Stimulated activated CD8-positive, alpha-beta memory T cell treated with anti-CD3 and anti-CD28 coated beads, Interleukin-4, amount 100 ng/mL, for 1 hour (primary cell): ENCODE data around the gene MED13.
"Not testable (repeated sequence)": the region's sequence is repeated elsewhere in the genome, so short reads cannot be mapped to it uniquely, and the experiment has no call there.

ENCODE experiments used
- DNase-seq, 2 donors: peaks; one replicate each; pipeline ENCODE4 v3.0.0-alpha.2; 2020; ENCODE audit warnings: low read depth in 2 of 2, low spot score in 1 of 2

The MED13 gene

DNA sequence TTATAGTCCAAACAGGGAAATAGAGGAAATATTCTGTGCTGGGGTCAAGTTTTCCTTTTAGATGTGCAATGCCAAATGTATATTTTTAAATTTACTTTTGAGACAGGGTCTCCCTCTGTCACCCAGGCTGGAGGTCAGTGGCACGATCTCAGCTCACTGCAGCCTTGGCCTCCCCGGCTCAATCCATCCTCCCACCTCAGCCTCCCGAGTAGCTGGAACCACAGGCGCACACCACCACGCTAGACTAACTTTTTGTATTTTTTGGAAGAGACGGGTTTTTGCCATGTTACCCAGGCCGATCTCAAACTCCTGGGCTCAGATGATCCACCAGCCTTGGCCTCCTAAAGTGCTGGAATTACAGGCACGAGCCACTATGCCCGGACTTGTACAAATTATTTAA lies 25.8 kb upstream of the MED13 start:
- no peak for DNase-seq

DNA sequence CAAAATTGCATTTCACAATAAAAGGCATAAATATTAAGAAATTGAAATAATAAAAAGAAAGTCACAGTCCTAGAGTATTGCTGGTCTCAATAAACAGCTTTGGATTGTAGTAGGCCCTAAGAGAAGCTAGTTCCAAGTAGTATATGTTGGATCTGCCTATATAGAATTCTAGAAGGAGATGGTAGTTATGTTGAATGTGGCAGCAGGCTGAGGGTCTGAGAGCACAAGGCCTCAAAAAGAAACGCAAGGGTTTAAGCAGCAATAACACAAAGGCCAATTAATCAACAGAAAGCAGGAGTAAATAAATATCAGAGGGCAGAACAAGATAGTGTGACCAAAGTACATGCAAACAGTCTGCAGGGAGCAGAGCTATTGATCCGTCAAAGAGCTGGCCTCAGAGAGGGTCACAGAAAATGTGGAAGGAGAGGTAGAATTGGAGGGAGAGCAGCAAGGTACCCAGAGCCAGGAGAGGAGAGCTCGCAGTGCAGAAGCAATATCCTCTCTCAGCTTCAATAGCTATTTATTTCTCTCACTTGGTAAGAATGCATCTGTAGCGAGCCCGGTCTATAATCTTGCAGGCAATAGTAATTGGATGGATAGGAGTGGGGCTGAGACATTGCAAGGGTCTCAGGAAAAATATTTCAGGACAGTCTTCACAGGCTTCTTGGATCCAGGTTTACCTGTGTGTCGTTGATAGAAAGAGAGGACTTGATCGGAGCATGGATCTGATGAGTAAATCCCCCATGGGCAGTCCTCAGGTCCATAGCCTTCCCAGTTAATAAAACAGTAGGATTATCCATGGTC lies 25.1 kb upstream of the MED13 start:
- no peak for DNase-seq

DNA sequence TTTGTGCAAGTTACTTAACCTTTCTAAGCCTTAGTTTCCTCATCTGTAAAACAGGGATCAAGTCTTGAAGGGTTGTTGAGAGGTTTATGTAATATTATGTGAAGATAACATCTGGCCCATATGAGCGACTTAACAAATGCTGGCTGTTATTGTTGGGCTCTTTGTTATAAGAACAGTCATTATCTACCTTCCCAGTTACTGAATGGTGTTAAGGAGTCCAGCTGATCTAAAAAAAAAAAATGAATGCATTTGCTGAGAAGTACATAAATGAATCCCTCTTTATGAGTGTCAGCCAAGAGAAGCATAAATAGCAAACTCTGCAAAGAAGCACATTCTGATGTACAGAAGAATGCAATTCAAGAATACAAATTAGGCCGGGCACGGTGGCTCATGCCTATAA lies 24.3 kb upstream of the MED13 start:
- no peak for DNase-seq

DNA sequence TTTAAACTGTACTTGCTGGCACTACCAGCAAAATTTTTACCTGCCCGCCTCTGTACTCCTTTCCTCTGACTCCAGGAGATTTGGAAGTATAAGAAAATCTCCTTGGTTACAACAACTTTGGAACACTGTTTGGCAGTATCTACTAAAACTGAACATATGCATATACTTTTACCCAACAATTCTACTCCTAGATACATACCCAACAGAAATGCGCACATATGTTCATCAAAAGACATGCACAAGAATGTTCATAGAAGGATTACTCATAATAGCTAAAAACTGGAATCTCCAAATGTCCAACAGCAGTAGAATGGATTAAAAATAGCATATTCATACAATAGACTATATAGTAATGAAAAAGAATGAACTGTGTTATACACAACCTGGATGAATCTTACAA lies 21.7 kb upstream of the MED13 start:
- DNase-seq, result no peak

DNA sequence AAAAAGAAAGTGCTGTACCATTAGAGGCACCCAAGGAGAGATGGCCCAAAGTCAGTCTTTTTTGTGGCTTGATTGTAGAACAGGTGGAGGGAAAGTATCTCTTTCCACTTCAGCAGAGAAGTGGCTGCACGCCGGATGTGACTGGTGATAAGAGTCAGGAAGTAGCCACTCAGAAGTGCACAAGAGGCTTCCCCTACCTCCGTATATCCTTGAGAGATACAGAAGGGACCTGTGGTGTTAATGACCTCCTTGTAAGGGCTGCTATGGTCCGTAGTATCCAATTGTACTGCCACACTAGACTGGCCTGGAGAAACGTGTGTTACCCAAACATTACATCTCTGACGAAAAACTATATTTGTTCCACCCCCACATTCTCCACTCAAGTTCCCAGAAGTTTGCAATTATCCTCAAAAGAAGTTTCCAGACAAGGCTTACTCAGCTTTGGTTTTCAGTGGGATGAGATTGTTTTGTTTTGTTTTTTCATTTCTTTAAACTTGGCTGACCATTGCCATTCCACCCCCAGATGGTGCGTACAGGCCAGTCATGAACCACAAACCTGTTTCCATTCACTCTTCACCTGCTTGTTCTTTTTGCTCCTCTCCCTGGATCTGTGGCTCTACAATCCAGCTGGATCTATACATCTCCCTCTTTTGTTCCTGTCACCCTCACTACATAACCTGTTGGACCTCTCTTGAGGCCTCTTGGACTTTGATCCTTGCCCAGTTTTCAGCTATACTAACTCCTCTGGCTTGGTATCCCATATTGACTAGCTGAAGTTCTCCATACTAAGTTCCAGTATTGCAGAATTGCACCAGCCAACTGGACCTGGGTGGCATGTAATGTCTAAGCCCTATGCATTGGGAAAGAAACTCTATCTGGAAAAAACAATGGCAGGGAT lies 20.7 kb upstream of the MED13 start:
- no peak for DNase-seq

DNA sequence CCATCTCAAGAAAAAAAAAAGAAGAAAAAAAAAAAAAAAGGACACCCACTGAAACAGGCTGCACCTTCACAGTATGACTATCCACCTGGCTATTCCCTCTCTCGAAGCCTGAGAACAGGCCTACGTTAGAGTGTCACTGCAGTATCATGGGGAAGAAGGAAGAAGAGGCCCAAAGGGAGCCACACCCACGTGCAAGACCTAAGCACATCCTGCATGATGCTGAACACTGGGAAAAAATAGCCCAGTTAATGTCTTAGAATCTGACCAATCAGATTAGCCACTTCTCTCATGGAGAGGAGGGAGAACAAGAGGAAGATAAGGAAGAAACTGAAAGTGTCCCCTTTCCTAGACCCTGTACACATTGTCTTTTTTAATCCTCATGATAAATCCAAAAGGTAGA lies 19.5 kb upstream of the MED13 start:
- DNase-seq, result no peak

DNA sequence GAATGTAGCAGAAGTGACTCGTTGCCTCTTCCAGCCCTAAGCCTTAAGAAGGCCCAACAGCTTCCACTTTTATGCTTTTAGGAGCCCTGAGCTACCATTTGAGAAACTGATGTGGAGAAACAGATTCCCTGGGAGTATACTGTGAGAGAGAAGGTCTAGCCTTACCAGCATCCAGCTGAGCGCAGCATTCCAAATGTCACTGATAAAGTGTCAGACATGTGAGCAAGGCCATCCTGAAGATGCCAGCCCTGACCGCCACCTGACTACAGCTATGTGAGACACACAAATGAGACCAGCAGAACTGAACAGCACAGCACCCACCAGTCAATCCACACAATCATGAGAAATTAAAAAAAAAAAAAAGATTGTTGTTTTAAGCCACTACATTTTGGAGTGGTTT lies 18.6 kb upstream of the MED13 start:
- DNase-seq, result no peak

DNA sequence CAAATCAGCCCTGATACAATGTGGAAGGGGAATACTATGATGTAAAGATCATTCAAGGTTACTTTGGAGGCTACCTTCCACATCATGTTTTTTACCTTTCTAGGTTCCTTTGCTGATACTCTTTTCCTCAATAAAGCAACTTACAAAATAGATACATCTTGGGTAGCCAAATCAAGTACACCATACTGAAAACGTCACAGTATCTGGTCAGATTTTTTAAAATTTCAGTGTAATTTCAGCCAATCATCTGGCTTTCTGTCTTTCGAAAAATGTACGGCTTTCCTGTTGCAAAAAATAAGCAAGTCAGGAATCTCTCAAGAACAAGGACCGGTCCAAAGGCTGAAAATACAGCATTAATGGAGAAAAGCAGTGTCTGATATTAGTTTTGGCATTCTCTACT lies 15.6 kb upstream of the MED13 start:
- DNase-seq, result no peak

DNA sequence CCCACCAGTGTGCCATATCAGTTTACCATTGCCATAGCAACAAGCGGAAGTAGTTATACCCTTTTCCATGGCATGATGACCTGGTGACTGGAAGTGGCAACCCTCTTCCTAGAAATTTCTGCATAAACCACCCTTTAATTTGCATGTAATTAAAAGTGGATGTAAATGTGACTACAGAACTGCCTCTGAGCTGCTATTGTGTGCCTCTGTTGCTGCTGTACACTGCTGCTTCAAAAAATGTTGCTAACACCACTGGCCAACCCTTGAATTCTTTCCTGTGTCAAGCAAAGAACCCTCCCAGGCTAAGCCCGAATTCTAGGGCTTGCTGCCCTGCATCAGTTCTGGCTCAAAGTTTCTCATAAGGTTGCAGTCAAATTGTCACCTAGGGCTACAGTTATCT lies 12.9 kb upstream of the MED13 start:
- DNase-seq, result no peak

DNA sequence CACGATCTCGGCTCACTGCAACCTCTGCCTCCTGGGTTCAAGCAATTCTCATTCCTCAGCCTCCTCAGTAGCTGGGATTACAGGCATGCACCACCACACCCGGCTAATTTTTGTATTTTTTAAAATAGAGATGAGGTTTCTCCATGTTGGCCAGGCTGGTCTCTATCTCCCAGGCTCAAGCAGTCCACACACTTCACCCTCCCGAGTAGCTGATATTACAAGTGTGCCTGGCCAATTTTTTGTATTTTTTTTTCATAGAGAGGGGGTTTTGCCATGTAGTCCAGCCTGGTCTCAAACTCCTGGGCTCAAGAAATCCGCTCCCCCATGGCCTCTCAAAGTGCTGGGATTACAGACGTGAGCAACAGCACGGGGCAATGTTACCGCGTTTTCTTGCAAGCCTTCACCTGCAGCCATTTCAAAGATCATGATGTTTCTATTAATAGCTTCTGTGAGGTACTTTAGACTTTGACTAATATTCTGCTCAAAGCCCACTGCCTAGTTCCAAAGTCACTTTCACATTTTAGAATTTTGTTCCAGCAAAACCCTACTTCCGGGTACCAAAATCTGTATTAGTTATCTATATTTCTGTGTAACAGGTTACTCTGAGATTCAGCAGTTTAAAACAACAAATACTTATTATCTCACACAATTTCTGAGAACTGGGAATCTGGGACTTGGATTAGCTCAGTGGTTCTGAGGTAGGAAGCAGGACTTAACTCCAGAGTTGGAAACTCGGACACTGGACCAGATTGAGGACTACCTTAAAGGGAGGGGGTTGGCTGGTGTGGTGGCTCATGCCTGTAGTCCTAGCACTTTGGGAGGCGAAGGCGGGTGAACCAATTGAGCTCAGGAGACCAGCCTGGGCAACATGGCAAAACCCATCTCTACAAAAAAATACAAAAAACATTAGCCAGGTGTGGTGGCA lies 12.0 kb upstream of the MED13 start:
- no peak for DNase-seq

DNA sequence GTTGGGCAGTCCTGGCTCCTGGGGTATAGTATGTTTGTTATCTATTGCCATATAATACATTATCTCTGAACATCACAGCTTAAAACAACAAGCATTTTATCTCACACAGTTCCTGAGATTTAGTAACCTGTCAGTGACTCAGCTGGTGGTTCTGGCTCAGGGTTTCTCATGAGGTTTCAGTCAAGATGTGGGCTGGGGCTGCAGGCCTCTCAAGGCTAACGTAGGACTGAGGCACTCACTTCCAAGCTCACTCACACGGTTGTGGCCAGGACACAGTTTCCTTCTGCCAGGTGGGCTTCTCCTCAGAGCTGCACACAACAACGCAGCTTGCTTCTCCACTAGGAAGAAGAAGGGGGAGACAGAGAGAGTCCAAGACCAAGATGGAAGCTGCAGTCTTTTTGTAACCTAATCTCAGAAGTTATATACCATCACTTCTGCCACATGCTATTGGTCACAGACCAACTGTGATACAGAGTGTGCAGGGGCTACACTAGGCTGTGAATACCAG lies 10.3 kb upstream of the MED13 start:
- DNase-seq, result no peak

DNA sequence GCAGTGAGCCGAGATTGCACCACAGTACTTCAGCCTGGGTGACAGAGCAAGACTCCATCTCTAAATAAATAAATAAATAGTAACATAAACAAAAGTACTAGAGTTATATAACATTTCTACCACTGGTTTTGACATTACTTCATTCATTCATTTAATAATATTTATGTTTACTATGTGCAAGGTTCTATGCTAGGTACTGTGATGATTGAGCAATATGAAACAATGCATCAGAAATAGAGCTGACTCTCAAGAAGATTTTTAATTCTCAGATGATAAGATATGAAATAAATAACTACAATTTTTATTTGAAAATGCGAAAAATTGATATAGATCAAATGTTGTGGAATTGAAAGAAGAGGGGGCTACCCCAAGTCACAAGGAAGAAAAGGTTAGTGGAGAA lies 8.9 kb upstream of the MED13 start:
- DNase-seq, result no peak

DNA sequence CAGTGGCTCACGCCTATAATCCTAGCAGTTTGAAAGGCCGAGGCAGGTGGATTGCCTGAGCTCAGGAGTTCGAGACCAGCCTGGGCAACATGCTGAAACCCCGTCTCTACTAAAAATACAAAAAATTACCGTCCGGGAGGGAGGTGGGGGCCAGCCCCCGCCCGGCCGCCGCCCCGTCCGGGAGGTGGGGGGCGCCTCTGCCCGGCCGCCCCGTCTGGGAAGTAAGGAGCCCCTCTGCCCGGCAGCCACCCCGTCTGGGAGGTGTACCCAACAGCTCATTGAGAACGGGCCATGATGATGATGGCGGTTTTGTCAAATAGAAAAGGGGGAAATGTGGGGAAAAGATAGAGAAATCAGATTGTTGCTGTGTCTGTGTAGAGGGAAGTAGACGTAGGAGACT lies 7.8 kb upstream of the MED13 start:
- DNase-seq, result not testable (repeated sequence)

DNA sequence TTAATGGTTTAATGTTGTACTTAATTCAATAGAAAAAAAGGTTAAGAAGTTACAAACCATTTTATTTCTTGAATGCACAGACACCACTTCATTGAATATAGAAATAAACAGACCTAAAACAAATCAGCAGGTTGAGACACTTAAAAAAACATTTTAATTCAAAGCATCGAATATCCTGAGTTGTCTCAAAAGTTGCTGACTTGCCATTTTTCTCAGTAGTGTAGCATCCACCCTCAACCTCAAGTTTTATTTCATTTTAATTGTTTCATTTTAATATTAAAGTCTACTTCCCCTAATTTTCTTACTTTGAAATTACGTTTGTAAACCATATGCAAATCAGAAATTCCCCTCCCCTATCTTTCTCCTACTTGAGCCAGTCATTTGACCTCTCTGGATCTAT lies 5.8 kb upstream of the MED13 start:
- DNase-seq, result no peak

DNA sequence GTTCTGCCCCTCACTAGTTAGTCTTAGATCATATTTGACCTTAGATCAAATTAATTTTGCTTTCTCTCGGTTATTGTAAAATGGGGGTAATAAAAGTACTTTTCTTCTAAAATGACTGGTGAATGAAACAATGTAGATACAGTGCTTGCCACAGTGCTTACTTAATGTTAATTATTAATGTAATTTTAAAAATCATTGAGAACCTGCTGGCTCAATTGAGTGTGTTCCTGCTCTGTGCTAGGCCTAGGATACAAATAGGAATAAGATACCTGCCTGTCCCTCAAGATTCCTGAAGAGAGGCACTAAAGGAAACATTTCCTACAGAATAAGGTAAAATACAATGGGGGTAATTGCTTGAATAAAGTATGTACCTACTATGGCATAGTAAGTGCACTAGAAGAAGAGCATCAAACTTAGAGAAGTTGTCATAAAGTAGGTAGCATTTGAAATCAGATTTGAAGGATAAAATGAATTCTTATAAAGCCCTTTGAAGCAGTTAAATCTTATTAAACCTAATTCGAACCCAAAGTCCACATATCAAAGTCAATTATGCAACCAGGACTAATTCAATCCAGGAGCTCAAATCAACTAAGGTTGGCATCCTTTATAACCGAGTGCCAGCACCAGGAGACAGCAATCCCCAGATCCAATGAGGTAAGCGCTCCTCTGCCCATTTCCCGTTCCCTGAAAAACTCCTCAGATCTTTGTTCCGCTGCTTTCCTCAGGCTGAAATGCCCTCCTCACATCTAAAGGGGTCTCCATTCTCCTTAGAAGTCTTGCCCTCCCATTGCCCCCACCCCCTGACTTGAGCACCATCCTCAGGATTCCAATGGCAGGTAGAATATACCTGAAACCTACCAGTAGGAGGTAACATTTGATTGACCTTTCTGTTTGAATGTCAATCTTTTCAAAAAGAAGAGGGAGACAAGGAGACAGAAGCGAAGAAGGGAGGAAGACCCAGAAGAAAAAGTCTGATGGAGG lies 2.4 kb upstream of the MED13 start:
- DNase-seq, result no peak

DNA sequence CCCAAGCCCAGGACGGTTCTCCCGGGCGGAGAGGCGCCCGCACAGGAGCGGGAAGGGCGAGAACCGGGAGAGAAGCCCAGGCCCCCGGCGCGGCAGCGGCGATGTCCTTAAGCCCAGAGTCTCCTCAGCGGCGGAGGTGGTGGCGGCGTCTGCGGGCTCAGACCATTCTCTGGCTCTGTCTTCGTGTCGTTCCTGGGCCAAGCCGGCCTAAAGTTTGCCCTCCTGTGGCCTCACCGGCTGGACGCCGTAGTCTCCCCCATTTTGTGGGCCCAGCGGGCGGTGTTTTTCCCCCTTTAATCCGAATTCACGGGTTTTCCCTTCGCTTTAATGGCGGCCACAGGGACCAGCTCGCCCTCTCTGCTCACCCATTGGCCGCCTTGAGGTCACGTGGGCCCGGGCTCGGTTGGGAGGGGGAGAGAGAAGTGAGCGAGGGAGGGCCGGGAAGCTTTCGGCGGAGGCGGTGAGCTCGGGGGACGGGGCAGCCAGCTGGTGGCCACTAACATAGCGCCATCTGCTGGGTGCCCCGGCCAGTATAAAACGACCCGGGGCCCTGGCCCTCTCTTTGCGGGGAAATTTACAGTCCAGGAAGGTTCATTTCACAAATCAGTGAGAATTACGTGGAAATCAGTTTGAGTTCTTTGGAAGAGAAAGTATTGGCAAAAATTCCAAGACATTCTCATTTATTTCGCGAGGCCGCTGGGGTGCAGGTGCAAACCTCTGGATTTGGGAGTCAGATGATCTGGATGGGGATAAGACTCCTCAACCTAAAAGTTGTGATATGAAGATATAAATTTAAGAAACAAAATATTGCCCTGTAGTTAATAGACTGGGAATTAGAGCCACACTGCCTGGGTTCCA lies 762 bp upstream of the MED13 start:
- peak; percentile 96 to 98 for DNase-seq

DNA sequence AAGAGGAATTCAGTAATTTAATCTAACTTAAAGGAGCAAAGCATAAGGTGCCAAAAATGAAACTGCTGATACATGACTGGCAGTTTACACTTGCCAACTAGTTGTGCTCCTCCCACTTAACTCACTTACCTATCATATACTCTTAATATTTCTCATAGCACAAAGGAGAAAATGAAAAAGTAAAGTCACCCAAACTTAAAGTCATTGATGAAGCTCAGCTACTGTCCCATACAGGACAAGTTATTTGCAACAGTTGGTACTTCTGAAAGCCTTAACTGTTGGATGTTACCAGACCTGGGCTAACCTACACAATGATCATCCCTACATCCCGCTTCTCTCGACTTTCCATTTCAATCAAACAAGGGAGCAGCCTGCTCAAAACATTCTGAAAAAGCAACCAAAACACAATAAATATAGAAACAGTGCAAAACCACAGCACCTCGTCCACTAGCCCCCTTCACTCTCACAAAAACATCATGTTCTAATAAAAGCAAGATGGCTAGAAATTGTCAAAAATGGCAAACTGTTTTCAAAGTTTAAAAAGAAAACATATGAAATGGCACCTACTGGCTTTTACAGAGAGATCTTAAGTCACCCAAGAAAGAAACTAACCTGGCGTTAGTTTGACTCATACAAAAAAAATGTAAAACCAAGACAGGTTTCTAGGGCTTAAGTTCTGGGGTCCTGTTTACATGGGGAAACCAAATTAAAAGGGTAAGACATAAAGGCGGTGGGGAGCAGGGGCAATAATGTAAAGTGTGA lies 868 bp downstream of the MED13 start:
- DNase-seq, result no peak

DNA sequence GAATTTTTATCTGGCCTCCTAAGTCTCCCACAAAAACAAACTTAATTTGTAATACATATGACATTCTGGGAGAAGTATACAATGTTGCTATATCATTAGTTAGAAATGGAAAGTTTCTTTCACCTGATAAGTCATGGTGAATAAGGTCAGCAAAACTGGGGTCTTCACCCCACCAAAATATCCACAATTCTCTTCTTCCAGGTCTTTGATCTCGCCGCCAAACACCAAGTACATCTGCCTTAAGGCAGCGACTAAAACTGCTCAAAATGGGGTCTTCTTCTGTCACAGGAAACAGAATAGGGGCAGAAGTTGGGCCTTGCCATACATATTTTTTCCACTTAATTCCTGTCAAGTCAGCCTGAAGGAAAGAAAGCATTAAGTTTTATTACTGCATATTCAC lies 2.1 kb downstream of the MED13 start:
- DNase-seq, result no peak
